Embryonic facial prominence (tissue), 1 donor: ENCODE data around the gene GAS7.

ENCODE experiments used
- DNase-seq: peaks from one replicate; pipeline ENCODE4 v3.0.0-alpha.2; 2016; ENCODE audit errors: extremely low spot score

Gene GAS7

GRCh38 chr17:10198509-10199249 is at the start of gene GAS7:
Gene GAS7 (minus strand): TSS chr17:10198606.
- peak; percentile 31 for DNase-seq

GRCh38 chr17:10247810-10248209 is 49.4 kb upstream of the GAS7 start:
- no peak for DNase-seq

DNA sequence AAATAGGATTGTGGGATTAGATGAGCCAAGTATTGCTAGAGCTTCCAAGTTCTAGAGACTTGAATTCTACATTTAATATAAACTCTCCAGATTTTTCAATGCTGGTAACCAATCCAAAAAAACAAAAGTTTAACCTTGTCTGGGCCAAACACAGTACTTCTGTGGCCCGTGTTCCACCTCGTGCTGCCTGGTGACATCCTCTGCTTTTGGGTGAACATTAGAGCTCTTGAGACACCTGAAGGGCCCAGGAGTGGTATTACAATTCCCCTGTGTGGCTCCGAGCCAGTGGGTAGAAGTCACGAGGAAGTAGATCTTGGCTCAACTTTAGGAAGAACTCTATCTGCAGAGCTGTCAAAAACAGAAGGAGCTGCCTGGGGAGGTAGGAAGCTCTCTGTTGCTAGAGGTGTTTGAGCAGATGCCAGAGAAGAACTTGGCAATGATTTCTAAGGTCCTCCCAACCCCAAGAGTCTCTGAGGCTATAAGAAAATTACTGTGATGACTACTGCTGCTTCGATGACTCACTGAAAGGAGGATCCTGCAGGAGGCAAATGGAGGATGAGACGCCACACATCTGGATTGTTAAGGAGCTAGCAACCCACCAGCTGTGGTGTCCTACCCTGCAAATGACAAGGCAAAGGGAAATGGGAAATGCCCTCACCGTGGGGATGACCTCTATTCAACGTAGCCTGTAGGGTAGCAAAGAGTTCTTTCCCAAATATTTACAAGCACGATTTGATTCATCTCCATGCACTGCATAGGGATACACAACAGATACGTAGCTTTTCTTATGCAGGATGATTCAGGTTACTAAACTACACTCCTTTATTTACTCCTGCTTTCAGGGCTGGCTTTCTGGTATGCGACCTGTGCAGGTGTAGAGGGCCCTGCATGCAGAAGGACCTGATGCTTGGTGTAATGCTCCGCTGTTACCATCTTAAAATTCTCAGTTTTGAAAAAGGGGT is 45.8 kb upstream of the GAS7 start:
- DNase-seq, result no peak

DNA sequence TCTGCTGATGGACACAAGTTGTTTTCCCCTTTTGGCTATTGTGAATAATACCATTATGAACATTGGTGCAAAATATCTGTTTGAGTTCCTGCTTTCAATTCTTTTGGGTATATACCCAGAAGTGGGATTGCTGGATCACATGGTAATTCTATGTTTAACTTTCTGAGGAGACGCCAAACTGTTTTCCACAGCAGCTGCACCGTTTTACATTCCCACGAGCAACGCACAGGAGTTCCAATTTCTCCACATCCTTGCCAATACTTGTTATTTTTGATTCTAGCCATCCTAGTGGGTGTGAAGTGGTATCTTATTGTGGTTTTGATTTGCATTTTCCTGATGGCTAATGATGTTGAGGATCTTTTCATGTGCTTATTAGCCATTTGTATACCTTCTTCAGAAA is 43.4 kb upstream of the GAS7 start:
- no peak for DNase-seq

- DNase-seq, result no peak
Observed at GRCh38 chr17:10238661-10239060, 40.3 kb upstream of the GAS7 start.

- no peak for DNase-seq
Observed at GRCh38 chr17:10234033-10234432, 35.6 kb upstream of the GAS7 start.

- no peak for DNase-seq
Observed at GRCh38 chr17:10233161-10233560, 34.8 kb upstream of the GAS7 start.

- DNase-seq, result no peak
Observed at GRCh38 chr17:10229181-10229580, 30.8 kb upstream of the GAS7 start.

DNA sequence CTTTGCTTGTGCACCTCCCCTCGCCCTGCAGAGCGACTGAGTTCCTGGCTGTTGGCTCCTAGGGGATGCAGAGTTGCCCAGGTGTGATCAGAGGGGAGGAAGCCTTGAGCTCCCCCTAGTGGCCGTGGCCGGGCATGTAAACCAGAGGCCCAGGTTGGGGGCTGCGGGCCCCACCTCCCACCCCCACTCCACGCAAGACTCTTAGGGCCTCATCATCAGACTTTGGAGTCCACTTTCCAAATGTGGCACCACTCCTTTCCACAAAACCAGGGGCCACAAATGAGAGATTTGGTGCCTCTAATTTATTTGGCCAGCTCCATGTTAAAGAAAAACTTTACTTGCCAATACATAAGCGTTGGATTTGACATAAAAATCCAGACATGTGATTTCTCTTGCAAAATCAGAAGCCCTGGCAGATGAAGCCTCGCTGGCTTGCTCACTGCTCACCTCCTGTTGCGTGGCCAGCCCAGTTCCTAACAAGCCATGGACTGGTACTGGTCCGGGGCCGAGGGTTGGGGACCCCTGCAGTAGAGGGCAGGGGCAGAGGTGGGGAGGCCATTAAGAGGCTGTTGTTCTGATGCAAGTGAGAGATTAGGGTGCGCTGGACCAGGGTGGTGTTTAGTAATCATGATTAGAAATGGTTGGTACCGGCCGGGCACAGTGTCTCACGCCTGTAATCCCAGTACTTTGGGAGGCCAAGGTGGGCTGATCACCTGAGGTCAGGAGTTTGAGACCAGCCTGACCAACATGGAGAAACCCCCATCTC is 28.7 kb upstream of the GAS7 start:
- DNase-seq, result no peak

- DNase-seq, result no peak
Observed at GRCh38 chr17:10224582-10225195, 26.3 kb upstream of the GAS7 start.

- DNase-seq, result no peak
Observed at GRCh38 chr17:10219193-10219592, 20.8 kb upstream of the GAS7 start.

DNA sequence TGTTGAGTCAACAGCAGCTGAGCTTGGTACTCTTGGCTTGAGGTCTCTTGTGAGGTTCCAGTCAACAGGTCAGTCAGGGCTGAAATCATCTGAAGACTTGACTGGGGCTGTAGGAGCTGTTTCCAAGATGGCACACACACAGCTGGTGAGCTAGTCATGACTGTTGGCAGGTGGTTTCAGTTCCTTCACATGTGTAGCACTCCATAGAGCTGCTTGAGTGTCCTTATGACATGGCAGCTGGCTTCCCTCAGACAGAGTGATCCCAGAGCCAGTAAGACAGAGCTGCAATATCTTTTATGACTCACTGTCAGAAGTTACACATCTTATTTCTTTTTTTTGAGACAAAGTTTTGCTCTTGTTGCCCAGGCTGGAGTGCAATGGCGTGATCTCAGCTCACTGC is 19.5 kb upstream of the GAS7 start:
- DNase-seq, result no peak

- DNase-seq, result no peak
Observed at GRCh38 chr17:10216213-10216938, 18.0 kb upstream of the GAS7 start.

DNA sequence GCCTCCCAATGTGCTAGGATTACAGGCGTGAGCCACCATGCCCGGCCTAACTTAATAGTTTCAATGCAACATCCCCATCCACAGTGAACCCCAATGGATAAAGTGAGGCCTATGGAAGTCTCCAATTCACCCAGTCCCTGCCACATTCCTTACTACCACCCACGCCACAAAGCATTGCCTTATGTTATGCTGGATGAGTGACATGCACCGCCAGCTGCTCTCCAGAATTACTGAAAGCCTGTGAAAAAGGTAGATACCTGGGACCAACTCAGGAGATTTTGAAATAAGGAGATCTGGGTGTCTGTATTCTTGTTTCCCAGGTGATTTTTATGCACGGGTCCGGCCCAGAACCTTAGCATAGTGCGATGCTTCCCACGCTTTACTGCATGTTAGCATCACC is 16.9 kb upstream of the GAS7 start:
- no peak for DNase-seq

DNA sequence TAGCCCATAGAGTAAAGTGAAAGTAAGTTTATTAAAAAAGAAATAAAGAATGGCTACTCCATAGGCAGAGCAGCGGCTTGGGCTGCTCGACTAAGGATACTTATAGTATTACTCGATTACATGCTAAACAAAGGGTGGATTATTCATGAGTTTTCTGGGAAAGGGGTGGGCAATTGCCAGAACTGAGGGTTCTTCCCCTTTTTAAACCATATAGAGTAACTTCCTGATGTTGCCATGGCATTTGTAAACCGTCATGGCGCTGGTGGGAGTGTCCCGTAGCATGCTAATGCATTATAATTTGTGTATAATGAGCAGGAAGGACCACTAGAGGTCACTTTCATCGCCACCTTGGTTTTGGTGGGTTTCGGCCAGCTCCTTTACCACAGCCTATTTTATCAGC is 13.3 kb upstream of the GAS7 start:
- DNase-seq, result no peak

GRCh38 chr17:10210151-10210574 is 11.8 kb upstream of the GAS7 start:
- peak; percentile 22 for DNase-seq

DNA sequence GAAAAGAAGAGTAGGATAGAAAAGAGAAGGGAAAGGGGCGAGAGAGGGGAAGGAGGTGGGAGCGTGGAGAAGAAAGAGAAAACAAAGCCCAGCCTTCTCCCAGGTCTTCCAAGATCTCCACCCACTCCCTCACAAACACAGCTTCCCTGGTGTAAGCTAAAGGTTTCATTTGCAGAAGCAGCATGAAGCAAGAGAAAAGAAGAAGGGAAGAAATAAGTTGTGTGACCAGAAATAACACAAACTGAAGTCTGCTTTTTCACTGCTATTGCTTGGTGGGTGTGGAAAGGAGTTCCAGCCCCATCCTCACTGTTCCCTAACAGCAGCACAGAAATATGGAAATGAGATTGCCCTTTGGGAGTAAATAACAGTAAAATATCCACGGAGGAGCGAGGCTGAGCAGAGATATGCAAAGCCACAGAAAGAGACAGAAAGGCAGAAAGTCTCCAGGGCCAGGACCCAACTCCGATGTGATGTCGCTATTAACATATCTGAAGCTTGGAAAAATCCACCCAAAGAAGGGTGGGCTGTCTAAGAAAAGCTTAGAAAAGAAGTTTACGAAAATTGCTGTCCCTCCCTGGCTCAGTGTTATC is 10.3 kb upstream of the GAS7 start:
- DNase-seq, result no peak

GRCh38 chr17:10207153-10207552 is 8.7 kb upstream of the GAS7 start:
- no peak for DNase-seq

GRCh38 chr17:10205549-10206185 is 7.3 kb upstream of the GAS7 start:
- no peak for DNase-seq

DNA sequence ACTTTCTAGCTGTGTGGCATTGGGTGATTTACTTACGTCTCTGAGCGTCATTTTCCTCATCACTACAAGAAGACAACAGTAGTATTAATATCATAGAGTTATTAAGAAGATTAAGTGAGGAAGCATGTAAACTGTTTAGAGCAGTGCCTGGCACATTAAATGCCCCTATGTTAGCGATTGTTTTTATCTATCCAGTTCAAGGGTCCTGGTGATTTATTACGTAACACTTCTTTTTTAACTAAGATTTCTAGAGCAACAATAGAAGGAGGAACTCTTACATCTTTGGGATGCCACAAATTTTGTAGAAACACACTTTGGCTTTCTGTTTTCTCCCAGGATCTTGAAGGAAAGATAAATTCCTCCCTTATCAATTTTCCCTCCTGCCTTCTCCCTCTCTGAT is 3.3 kb upstream of the GAS7 start:
- DNase-seq, result no peak
